Colonic mucosa (tissue), 4 donors: ENCODE data around the gene TENM4. TPM values are rescaled to one million over a fixed set of nuclear protein-coding genes. Genes with fewer than 3 reads are reported as not detected.

Source experiments
- DNase-seq: peaks from one replicate; pipeline ENCODE4 v3.0.0-alpha.2; 2020
- H3K27ac ChIP-seq: fragments of 200-600 bp; one replicate; pipeline ENCODE4 v1.8.0; 2021
- H3K27me3 ChIP-seq: fragments of 200-600 bp; one replicate; pipeline ENCODE4 v1.8.0; 2021
- H3K36me3 ChIP-seq: fragments of 200-600 bp; one replicate; pipeline ENCODE4 v1.8.0; 2021
- H3K4me1 ChIP-seq: fragments of 200-600 bp; one replicate; pipeline ENCODE4 v1.8.0; 2021; ENCODE audit warnings: mild to moderate bottlenecking
- H3K4me3 ChIP-seq: fragments of 200-600 bp; one replicate; pipeline ENCODE4 v1.8.0; 2021
- H3K9ac ChIP-seq, 2 donors: one replicate each; pipeline ENCODE4 v1.7.0; 2013; ENCODE audit warnings: control low read depth in 2 of 2, low read depth in 2 of 2, low read length in 2 of 2
- H3K9me3 ChIP-seq: fragments of 200-600 bp; one replicate; pipeline ENCODE4 v1.8.0; 2021
- intact Hi-C: fragments of 100-400 bp; cut with DNase I; formaldehyde crosslinking; loops from one replicate; pipeline ENCODE4 v1.14.1; 2022
- total RNA-seq, 2 donors: library from RNA; stranded (reverse); fragmentation: NEBNext Ultra II Directional in 1 of 2; extraction: Animal tissue kit (Norgen Biotek cat#: 25700) in 1 of 2; gene quantifications; one replicate each; pipeline ENCODE4 v1.2.1, GENCODE V29; 2021
- TF ChIP-seq, protein P1 (sequence below): fragments of 200-600 bp; IDR thresholded peaks from one replicate; pipeline ENCODE4 v1.8.0; 2022; ENCODE audit warnings: antibody characterized with exemption, mild to moderate bottlenecking
- donor health status: healthy.
- donor health status: DM: no; HTN: no; CAD: no.
- donor health status: DM: no; HTN: no; CAD: no.

The TENM4 gene
- total RNA-seq, 2 donors from 2014 or later = 0.48 to 1.2 TPM

DNA sequence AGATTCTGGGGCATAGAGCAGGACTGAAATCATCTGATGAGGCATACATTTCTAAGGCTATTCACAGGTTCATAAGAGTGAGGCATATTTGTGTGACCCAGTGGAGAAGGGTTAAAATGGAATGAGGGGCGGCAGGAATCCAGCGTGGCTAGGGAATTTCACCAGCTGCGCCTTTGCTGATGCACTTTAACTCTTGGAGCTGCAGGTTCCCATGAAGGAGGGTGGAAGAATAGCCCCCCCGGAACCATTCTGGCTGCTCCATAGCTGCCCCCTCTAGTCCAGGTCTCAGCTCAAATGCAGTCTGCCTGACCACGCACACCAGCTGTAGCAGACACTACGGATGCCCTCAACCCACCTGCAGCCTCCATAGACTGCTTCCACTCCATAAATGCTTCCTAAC lies 31.5 kb downstream of the TENM4 start:
- no peak for DNase-seq
- H3K27ac ChIP-seq = no peak overlapping the region
- H3K9me3 ChIP-seq = no peaks in the 10 kb centered on the region
- no peaks in the 10 kb centered on the region for H3K4me1 ChIP-seq
- no peaks in the 10 kb centered on the region for H3K36me3 ChIP-seq
- H3K9ac ChIP-seq = no peak overlapping the region
- H3K27me3 ChIP-seq = no peaks in the 10 kb centered on the region
- H3K4me3 ChIP-seq = no peak overlapping the region
- intact Hi-C loops = no loop called here
- TF ChIP-seq, protein P1, sequence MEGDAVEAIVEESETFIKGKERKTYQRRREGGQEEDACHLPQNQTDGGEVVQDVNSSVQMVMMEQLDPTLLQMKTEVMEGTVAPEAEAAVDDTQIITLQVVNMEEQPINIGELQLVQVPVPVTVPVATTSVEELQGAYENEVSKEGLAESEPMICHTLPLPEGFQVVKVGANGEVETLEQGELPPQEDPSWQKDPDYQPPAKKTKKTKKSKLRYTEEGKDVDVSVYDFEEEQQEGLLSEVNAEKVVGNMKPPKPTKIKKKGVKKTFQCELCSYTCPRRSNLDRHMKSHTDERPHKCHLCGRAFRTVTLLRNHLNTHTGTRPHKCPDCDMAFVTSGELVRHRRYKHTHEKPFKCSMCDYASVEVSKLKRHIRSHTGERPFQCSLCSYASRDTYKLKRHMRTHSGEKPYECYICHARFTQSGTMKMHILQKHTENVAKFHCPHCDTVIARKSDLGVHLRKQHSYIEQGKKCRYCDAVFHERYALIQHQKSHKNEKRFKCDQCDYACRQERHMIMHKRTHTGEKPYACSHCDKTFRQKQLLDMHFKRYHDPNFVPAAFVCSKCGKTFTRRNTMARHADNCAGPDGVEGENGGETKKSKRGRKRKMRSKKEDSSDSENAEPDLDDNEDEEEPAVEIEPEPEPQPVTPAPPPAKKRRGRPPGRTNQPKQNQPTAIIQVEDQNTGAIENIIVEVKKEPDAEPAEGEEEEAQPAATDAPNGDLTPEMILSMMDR = no peak

GRCh38 chr11:79406376-79406775 lies 34.5 kb downstream of the TENM4 start:
- intact Hi-C loops = no loop called here
- Histone ChIP-seq H3K27ac (no peak overlapping the region), H3K36me3 (no peaks in the 10 kb centered on the region), H3K9ac (no peak overlapping the region), H3K4me3 (no peak overlapping the region), H3K9me3 (no peaks in the 10 kb centered on the region), H3K4me1 (no peaks in the 10 kb centered on the region), H3K27me3 (no peaks in the 10 kb centered on the region)
- no peak for DNase-seq
- TF ChIP-seq, protein P1 = no peak

DNA sequence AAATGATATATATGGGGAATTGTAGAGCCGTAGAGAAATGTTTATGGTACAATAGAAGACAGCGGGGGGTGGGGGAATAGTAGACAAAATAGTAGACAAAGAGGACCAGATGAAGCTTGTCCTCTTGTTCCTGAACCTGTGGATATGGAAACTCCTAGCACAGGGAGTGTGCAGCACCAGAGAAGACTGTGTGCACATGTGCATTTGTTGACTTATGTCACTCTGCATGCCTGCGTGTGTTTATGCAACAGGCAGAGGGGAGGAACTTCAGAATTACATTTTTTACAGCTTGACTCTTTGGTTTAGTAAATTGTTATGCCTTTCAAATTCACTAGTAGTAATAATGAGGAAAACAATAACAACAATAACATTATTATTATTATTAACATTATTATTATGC lies 36.0 kb downstream of the TENM4 start:
- no peak for DNase-seq
- intact Hi-C loops = no loop called here
- no peak overlapping the region for H3K9ac ChIP-seq
- no peak overlapping the region for H3K27ac ChIP-seq
- H3K4me3 ChIP-seq = no peak overlapping the region
- H3K4me1 ChIP-seq = no peaks in the 10 kb centered on the region
- H3K27me3 ChIP-seq = no peaks in the 10 kb centered on the region
- no peaks in the 10 kb centered on the region for H3K36me3 ChIP-seq
- H3K9me3 ChIP-seq = no peaks in the 10 kb centered on the region
- TF ChIP-seq, protein P1 = no peak

DNA sequence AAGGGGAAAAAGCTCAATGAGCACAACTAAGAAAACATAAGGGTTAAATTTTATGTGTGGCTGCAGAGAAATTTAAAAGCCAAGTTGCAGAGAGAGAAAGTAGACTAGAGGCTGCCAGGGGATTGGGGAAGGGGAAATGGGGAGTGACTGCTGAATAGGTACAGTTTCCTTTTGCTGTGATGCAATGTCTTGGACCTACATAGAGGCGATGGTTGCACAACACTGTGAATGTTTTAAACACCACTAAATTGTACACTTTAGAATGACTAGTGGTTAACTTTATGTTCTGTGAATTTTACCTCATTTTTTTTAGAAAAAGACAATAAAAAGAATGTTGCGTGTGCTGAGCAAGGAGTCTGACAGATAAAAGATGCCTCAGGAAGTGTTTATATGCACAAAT lies 36.5 kb downstream of the TENM4 start:
- H3K9ac ChIP-seq = no peak overlapping the region
- no peaks in the 10 kb centered on the region for H3K27me3 ChIP-seq
- H3K4me1 ChIP-seq = no peaks in the 10 kb centered on the region
- no peak overlapping the region for H3K27ac ChIP-seq
- DNase-seq = no peak
- no peaks in the 10 kb centered on the region for H3K36me3 ChIP-seq
- H3K9me3 ChIP-seq = no peaks in the 10 kb centered on the region
- H3K4me3 ChIP-seq = no peak overlapping the region
- intact Hi-C loops = no loop called here
- TF ChIP-seq, protein P1 = no peak

GRCh38 chr11:79403839-79404238 lies 37.0 kb downstream of the TENM4 start:
- Histone ChIP-seq H3K27me3 (no peaks in the 10 kb centered on the region), H3K9me3 (no peaks in the 10 kb centered on the region), H3K4me3 (no peak overlapping the region), H3K27ac (no peak overlapping the region), H3K4me1 (no peaks in the 10 kb centered on the region), H3K9ac (no peak overlapping the region), H3K36me3 (no peaks in the 10 kb centered on the region)
- TF ChIP-seq, protein P1 = no peak
- intact Hi-C loops = no loop called here
- DNase-seq = no peak

GRCh38 chr11:79402912-79403311 lies 37.9 kb downstream of the TENM4 start:
- intact Hi-C loops = no loop called here
- DNase-seq = no peak
- Histone ChIP-seq H3K4me1 (no peaks in the 10 kb centered on the region), H3K27me3 (no peaks in the 10 kb centered on the region), H3K27ac (no peak overlapping the region), H3K9me3 (no peaks in the 10 kb centered on the region), H3K4me3 (no peak overlapping the region), H3K9ac (no peak overlapping the region), H3K36me3 (no peaks in the 10 kb centered on the region)
- TF ChIP-seq, protein P1 = no peak
